ENCODE measurements around the gene PTH2. TPM values are rescaled to one million over a fixed set of nuclear protein-coding genes. Genes with fewer than 3 reads are reported as not detected.

Gene PTH2
- polyA plus RNA-seq, 3 donors: not detected

GRCh38 chr19:49431330-49431749 is 8.1 kb upstream of the PTH2 start:
- no peak for DNase-seq

- DNase-seq: no peak
These were observed 7.6 kb upstream of the PTH2 start for GRCh38 chr19:49430678-49431329.

DNA sequence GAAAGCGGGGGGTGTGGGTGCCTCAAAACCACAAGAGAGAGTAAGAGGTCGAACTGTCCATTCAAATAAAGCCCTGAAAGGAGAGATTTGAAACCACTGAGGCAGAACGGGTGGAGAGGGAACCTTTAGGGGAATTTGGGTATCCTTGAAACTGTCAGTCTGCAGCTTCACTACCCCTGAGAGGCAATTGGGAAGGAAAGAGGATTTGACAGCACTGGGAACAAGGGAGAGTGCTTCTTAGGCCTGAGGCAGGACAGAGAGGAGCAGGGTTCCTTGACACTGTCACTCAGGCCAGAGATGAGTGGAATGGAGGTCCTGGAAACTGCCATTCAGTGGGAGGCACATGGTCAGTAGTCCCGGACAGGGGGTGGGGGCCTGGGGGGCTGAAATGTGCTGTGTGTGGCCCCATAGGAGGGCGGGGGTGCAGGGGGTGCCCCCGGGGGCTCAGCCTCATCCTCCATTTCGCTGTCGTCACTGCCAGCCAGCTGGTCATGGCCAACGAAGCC is 7.0 kb upstream of the PTH2 start:
- no peak for DNase-seq

DNA sequence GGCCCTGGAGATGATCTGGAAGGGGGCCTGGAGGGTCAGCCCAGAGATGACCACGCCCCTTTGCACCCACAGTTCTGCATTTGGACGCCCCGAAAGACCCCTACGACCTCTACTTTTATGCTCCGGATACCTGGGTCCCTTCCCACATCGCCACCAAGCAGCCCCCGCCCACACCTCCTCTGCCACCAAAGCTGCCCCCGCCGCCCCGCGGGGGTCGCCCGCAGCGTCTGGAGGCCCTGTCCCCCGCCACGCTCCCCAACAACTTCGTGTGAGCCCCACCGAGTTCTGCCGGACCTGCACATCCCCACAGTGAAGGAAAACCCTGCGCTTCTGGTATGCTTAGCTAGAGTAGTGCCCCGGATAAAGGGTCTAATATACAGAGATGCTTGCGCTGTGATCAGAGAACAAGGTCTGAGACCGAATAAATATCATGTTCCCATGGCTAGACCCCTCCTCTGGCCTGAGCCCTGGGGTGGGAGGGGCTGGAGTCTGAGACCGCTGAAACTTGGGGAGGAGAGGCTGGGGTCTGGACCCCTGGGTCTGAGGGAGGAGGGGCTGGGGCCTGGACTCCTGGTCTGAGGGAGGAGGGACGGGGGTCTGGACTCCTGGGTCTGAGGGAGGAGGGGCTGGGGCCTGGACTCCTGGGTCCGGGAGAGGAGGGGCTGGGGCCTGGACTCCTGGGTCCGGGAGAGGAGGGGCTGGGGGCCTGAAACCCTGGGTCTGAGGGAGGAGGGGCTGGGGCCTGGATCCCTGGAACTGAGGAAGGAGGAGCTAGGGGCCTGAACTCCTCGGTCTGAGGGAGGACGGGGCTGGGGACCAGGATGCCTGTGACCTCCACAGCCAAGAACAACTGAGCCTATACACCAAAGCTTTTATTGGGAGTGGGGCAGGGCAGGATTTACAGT is 5.6 kb upstream of the PTH2 start:
- no peak for DNase-seq

- DNase-seq: no peak
These were observed 4.8 kb upstream of the PTH2 start for GRCh38 chr19:49427855-49428546.

- no peak for DNase-seq
These were observed 4.1 kb upstream of the PTH2 start for GRCh38 chr19:49427339-49427738.

DNA sequence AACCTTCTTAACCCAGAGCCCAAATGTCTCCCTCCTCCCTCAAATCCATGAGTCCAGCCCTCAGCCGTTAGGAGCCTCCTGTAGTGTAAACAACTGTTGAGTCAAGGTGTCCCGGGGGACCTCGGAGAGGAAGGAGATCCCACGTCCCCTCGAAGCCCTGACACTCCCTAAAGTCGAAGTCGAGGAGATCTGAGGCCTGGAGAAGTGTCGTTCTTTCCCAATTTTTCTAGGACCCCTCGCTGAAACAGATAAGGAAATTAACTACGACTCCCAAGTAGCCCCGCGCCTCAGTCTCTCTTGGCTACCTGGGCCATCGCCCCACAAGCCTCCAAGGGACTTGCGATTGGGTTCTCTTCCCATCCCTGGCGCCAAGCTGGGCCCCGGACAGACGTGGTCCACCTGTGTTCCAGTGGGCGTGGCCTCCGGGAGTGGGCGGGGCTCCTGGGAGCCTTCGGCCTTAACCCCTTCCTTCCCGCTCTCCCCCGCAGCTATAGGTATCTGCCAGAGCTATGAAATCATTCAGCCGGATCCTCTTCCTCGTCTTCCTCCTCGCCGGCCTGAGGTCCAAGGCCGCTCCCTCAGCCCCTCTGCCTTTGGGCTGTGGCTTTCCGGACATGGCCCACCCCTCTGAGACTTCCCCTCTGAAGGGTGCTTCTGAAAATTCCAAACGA is 2.8 kb upstream of the PTH2 start:
- DNase-seq: no peak

DNA sequence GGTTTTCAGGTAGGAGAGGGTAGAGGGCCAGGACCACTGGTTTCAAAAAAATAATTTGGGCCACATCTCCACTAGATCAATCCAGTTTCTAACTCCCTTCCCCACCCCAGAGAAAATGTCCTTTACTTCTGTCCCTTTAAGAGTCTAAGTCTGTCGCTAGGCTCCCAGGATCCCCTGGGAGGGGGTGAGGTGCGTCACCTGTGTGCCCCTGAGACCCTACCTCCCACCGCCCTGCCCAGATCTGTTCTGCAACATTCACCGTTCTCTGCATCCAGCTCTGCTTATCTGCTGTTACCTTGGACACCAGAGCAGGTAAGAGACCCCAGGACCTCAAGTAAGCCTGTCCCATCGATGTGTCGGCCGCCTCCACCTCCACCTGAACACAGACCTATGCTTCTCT is 1.9 kb upstream of the PTH2 start, which contains the start of gene GFY:
Gene GFY, plus strand, starts transcription at position 211 of the 400 bp plus-strand sequence. CDS start 1,043 bp downstream, outside the sequence.
- DNase-seq: no peak

- no peak for DNase-seq
These were observed 703 bp upstream of the PTH2 start for GRCh38 chr19:49423985-49424303.

GRCh38 chr19:49422407-49423070 is 702 bp downstream of the PTH2 start:
- DNase-seq: no peak

- no peak for DNase-seq
These were observed 1.4 kb downstream of the PTH2 start for GRCh38 chr19:49421878-49422202.

- peak; percentile 81 for DNase-seq
These were observed 2.0 kb downstream of the PTH2 start for GRCh38 chr19:49421039-49421877.

DNA sequence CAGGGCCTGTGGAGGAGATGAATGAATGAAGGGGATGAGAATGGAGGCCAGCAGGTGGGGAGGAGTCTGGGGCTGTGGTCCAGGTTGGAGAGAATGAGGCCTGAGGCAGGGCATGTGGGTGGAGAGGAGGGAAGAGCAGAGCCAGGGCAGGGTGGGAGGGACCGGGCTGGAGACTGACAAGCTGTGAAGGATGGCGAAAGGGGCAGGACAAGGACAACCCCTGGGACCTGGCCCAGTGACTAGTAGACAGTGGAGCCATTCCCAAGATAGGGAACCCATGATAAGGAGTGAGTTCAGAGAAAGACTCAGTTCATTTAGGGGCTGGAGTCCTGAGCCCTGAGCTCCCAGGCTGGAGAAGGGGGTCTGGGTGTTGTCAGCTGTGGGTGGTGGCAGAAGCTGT is 3.0 kb downstream of the PTH2 start:
- DNase-seq: no peak

- no peak for DNase-seq
These were observed 4.1 kb downstream of the PTH2 start for GRCh38 chr19:49419173-49419572.

DNA sequence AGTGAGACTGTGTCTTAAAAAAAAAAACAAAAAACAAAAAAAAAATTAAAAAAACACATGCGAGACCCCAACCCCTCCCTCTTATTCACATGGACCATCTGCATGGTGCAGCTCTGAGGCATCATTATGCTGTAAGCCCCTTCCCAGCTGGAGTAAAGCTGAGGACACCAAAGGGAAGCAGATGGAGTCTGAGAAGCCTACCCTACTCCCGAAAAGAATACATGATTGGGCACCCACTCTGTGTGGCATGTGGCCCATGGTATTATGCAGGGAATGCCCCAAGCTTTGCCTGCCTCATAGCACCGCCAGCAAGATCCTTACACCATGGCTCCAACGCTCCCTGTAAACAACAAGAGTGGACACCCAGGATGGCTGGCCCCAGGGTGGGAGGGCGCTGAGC is 4.7 kb downstream of the PTH2 start:
- DNase-seq: no peak

- DNase-seq: no peak
These were observed 6.2 kb downstream of the PTH2 start for GRCh38 chr19:49417088-49417487.

DNA sequence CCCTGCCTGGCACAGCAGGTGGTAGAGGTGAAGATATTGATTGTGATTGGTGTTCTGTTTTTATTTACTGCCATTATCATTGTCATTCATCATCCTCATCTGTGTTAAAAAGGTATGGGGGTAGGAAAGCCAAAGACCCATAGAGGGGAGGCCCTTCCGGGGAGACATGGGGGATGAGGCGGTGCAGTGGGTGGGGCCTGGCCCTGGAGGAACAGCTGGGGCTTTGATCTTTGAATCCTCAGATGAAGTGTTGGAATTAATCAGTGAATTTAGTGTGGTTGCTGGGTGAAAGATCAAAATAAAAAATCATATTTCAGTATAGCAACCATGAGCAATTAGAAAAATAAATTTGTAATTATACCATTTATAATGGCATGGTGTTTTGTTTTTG is 7.4 kb downstream of the PTH2 start:
- no peak for DNase-seq

DNA sequence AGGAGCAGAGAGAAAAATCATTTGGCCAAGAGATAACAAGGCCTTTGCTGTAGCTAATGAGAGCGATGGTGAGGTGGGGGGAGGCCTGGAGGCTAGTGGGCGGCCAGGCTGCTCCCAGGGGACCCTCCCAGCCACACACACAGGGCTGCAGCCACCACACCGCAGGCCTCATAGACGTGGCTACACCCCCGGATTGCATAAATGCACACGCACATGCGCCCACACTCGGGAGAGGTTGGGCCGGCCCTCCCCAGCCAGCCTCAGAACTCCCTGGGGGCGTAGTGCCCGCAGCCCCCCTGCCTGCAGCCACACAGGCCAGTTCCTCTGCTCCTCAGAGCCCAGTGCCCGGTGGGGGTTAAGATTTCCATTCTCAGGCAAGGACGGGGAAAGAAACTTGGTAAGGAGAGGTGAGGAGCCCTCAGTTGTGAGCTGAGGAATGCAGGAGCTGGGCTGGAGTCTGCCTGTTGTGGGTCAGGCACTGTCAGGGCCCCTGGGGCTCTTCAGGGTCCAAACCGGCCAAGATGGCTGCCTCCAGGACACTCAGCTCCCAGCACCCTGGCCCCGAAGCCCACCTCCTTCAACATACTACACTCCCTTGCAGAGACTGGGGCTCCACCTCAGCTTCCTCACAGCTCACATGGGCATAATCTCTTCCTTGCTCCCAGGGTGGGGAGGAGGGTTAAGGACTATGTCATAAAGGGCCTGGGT is 8.0 kb downstream of the PTH2 start:
- DNase-seq: no peak

DNA sequence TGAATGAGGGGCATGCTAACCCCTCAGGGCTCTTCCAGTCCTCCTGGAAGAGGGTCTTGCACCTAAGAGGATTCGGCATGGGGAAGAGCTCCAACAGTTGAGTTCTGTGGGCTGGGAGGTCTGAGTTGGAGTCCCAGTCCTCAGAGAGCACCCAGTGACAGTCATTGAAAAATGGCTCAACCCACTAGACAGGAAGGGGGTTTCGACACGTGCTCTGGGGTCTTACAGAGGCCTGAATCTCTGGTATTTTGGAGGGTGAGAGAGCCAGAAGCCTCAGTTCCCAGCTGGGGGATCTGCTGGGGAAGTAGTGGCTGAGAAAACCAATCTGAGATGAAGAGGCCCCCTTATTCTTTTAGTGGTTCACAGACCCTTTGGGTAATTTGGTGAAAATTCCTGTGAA is 9.0 kb downstream of the PTH2 start:
- DNase-seq: no peak

DNA sequence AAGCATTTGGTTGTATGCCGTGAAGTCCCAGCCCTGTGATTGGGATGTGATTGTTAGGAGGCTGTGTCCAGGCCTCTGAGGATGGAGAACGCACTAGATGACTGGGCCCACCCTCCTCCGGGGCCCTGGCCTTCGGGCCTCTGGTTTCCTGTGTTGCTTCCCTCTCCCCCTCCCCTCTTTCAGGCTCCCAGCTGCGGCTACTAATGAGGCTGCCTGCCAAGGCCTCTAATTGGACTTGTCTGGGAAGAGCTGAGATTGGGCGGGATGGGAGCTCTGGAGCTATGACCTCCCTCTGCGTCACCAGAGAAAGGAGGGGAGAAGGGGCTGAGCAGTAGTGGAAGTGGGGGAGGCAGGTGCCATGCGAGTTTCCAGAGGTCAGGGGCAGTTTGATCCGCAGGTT is 9.9 kb downstream of the PTH2 start:
- peak; percentile 86 for DNase-seq

Measured in renal pelvis (tissue), 4 donors.